Loucy (cell line): ENCODE results near the gene SLC26A9.

ENCODE experiments used
- EZH2phosphoT487 ChIP-seq: fragments of 200-600 bp; IDR thresholded peaks from 2 replicates; pipeline ENCODE4 v1.6.1; 2018; ENCODE audit warnings: antibody characterized with exemption, mild to moderate bottlenecking, moderate library complexity, borderline replicate concordance
- TF ChIP-seq, protein P1 (sequence below): fragments of 200-600 bp; sonication (generic); conservative IDR thresholded peaks from 2 replicates; pipeline ENCODE4 v1.5.1; 2014; ENCODE audit warnings: mild to moderate bottlenecking, antibody characterized with exemption, low read length

DNA sequence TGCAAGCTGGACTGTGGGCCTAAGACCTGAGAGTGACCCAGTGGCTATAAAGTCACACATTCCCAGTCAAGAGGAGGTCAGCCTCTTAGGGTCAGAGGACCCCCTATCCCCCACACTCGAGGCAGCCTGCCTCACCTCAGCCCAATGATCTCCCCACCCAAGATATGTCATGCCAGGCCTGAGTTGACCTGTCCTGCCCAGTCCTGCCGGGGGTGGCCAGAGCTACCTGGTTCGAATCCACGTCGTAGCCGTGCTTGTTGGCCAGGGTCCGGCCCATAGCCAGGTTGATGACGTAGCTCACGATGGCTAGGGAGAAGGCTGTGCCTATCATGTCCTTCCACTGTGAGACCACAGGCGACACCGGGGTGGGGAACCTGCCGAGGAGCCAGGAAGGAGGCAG is 15.6 kb downstream of the SLC26A9 start:
- TF ChIP-seq EZH2phosphoT487: no peak
- TF ChIP-seq, protein P1, sequence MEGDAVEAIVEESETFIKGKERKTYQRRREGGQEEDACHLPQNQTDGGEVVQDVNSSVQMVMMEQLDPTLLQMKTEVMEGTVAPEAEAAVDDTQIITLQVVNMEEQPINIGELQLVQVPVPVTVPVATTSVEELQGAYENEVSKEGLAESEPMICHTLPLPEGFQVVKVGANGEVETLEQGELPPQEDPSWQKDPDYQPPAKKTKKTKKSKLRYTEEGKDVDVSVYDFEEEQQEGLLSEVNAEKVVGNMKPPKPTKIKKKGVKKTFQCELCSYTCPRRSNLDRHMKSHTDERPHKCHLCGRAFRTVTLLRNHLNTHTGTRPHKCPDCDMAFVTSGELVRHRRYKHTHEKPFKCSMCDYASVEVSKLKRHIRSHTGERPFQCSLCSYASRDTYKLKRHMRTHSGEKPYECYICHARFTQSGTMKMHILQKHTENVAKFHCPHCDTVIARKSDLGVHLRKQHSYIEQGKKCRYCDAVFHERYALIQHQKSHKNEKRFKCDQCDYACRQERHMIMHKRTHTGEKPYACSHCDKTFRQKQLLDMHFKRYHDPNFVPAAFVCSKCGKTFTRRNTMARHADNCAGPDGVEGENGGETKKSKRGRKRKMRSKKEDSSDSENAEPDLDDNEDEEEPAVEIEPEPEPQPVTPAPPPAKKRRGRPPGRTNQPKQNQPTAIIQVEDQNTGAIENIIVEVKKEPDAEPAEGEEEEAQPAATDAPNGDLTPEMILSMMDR: no peak
